G401 (cell line): ENCODE data around the gene CEP128. TPM values are rescaled to one million over a fixed set of nuclear protein-coding genes. Genes with fewer than 3 reads are reported as not detected.
"Not testable (repeated sequence)": the region's sequence is repeated elsewhere in the genome, so short reads cannot be mapped to it uniquely, and the experiment has no call there.

ENCODE experiments used
- DNase-seq: peaks from one replicate; pipeline ENCODE4 v3.0.0-alpha.2; 2015; ENCODE audit warnings: low spot score
- in situ Hi-C: cut with HindIII; loops from 2 replicates; pipeline ENCODE4 v1.10.0; 2016; ENCODE audit warnings: low sequenced_read_pairs, mixed read lengths
- total RNA-seq: library from RNA; depleted of rRNA; stranded (reverse); fragments of >200 nt; shearing (Covaris generic); gene quantifications from 2 replicates; pipeline ENCODE4 v1.2.3, GENCODE V29; 2014

CEP128 gene
- total RNA-seq, 1 experiment from 2014 or later, result 3.3 TPM

GRCh38 chr14:80919622-80920021 is 21.9 kb downstream of the CEP128 start:
- no peak for DNase-seq
- in situ Hi-C loops, result no loop called here

- in situ Hi-C loops, DNase-seq: not testable (repeated sequence)
These were observed 29.5 kb downstream of the CEP128 start for GRCh38 chr14:80912013-80912412.

- in situ Hi-C loops, result no loop called here
- no peak for DNase-seq
These were observed 34.6 kb downstream of the CEP128 start for GRCh38 chr14:80906946-80907345.

- no peak for DNase-seq
- in situ Hi-C loops, result no loop called here
These were observed 35.2 kb downstream of the CEP128 start for GRCh38 chr14:80906336-80906735.

DNA sequence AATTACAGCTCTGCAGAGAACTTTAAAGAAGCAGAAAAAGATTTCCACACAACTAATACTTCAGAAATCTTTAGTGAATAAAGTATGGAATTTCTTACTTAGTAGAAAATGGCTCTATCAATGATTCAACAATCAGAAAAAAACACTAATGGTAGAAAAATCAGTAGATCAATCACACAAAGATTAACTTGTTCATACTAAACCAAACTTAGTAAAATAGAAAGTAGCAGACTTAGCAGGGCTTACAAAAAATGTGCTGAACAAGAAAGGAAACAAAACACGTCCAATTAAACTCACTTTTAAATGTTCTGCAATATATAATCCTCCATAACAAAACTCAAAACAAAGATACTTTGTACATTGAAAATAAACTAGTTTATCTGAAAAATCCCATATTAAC is 38.9 kb downstream of the CEP128 start:
- in situ Hi-C loops, result no loop called here
- no peak for DNase-seq

DNA sequence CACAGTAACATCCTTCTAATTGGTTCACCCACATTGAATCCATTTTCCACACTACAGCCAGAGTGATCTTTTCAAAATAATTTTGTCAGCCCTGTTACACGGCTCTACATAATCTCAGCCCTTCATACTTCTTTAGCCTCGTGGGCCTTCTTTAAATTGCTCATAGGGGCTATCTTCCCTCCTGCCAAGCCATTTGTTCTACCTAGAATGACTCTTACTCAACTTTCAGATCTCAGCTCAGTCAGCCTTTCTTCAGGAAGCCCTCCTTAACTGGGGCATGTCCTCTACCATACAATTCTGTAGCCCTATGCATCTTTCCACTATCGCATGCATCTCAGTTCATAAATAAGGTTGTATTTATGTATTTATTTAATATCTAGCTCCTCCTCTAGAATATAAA is 39.7 kb downstream of the CEP128 start:
- in situ Hi-C loops, result no loop called here
- no peak for DNase-seq

GRCh38 chr14:80901260-80901659 is 40.3 kb downstream of the CEP128 start:
- in situ Hi-C loops, result no loop called here
- no peak for DNase-seq

- in situ Hi-C loops, result no loop called here
- DNase-seq, result no peak
These were observed 68.9 kb downstream of the CEP128 start for GRCh38 chr14:80872645-80873044.

- DNase-seq, result no peak
- in situ Hi-C loops, result no loop called here
These were observed 73.3 kb downstream of the CEP128 start for GRCh38 chr14:80868260-80868659.

GRCh38 chr14:80867798-80868197 is 73.7 kb downstream of the CEP128 start:
- in situ Hi-C loops, result no loop called here
- no peak for DNase-seq

GRCh38 chr14:80867091-80867490 is 74.4 kb downstream of the CEP128 start:
- in situ Hi-C loops, result no loop called here
- DNase-seq, result no peak

DNA sequence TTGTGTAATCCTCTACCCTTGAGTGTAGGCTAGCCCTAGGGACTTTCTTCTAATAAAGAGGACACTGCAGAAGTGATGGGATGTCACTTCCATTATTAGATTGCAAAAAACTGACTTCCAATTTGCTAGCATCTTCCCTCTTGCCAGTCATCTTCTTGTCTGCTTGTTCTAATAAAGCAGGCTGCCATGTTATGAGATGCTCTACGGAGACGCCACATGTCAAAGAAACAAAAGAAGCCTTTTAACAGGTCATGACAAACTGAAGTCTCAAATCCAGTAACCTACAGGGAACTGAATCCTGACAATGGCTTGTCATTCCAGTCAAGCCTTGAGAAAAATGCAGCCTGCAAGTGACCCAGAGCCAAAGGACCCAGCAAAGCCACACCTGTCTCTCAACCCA is 76.0 kb downstream of the CEP128 start:
- in situ Hi-C loops, result no loop called here
- DNase-seq, result no peak

- DNase-seq, result no peak
- in situ Hi-C loops, result no loop called here
These were observed 78.6 kb downstream of the CEP128 start for GRCh38 chr14:80862983-80863382.

DNA sequence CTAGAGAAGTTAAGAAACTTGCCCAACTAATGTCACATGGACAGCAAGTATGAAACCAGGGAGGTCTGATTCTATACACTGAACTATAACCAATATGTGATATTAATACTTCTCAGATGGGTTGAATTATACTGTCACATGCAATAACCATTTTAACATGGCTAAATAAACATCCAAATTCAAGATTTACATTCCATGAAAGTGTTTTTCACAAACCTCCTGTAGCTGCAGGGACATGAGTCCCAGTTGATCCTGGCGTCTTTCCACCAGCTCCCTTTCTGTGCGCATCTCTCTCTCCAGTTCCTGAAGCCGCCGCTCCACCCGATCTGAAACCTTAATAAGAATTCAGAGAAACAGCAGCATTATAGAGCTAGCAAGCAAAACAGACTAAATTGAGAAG is 79.0 kb downstream of the CEP128 start:
- DNase-seq, result no peak
- in situ Hi-C loops, result no loop called here

DNA sequence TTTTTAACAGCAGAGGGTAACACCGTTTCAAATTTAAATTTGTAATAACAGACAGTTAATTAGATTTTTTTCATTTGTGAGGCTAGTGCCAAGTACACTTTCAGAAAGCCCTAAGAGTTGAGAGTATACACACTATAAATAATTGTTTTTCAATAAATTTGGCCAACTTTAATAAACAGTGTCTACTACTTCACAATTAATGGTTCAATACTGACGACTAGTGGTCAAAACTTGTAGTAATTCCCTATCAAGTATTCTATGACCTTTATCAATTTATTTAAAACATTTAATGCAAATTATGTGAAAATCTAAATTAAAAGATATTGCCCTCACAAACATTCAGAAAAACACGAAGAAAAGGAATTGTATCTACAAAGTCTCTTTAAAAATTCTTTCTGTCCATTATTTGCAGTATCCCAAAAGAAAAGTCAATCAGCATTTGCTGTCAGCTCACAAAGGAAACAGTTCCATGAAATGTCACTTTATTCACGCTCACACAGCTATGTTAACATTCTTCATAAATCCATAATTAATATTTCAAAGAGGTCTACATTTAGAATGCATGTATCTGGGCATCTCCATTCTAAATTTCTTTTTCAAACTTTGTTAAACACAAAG is 91.2 kb downstream of the CEP128 start:
- in situ Hi-C loops, result no loop called here
- peak; percentile 66 for DNase-seq

GRCh38 chr14:80847070-80847469 is 94.5 kb downstream of the CEP128 start:
- in situ Hi-C loops, result no loop called here
- no peak for DNase-seq

GRCh38 chr14:80845856-80846255 is 95.7 kb downstream of the CEP128 start:
- no peak for DNase-seq
- in situ Hi-C loops, result no loop called here

DNA sequence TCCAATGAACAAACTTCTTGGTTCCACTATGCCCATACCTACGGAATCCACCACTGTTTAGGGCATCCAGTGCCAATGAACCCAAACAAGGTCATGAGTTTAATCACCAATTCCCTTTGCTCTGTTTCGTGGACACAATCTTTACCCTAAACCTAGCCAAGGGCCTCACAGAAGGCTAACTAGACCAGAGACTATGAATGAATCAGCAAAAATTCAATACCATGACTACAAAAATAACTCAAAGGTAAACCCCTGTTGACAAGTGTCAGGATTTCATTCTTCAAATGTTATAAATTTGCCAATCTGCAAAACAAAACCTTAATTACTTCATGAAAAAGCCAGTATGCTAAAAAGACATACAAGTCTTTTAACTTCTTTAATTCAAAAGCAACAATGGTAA is 96.7 kb downstream of the CEP128 start:
- in situ Hi-C loops, result no loop called here

DNA sequence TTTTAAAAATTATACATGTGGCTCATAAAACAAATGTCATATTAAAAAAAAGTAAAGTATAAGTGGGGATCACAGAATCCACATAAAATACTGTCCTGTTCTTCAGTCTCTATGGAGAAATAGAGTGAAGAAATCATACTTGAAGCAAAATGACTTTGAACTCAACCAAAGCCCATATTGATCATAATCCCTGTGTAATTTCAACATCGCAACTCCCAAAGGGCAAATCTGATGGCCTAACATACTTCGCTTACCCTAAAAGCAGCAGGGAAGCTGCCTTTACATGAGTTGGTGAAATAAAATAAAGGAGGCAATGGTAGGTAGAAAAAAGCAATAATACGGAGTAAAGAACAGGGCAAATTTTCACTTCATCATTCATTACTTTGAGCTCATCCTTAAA is 101.8 kb downstream of the CEP128 start:
- in situ Hi-C loops, result no loop called here
- DNase-seq, result no peak

More for the DNA sequence above, 96.7 kb downstream of the CEP128 start:
- no peak for DNase-seq

- in situ Hi-C loops, result no loop called here
- DNase-seq, result no peak
These were observed 131.9 kb downstream of the CEP128 start for GRCh38 chr14:80809663-80810062.

DNA sequence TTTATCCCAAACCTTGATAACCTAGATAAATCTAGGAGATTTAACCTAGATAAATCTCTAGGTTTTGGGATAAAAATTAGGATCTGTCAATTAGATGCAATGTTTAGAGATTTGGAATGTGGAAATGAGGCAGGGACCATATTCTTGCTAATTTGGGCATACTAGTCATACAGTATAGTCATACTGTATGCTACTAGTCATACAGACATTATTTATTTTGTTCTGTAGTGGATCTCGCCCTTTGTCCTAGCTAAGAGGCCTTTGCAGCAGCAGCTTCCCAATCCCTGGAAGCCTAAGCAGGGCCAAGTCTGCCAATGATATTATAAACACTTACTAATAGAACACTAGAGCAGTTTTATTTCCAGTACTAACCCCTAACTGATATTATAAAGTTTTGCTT is 136.4 kb downstream of the CEP128 start:
- in situ Hi-C loops, result no loop called here
- no peak for DNase-seq

DNA sequence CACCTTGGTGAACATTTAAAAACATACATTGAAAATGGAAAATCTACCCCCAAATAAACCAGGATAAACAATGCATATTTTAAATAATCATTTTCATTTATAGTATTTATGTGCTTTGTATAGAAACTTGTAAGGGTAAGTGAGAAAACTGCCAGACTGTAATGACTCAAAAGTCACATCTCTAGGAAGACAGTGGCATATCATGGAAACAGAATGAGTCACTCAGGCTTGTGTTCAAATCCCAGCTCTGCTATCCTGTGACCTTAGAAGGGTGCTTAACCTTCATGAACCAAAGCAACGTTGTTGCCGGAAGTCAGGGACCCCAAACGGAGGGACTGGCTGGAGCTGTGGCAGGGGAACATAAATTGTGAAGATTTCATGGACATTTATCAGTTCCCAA is 142.7 kb downstream of the CEP128 start:
- in situ Hi-C loops, result no loop called here
- DNase-seq, result no peak
